HG02885 (cell line): Measurements from ENCODE around the gene CNPY4.

Source experiments
- ATAC-seq: cut with Tn5 transposase; IDR thresholded peaks from one replicate; pipeline ENCODE4 v1.9.1; 2021; ENCODE audit warnings: mild to moderate bottlenecking; ENCODE audit not compliant: unreplicated experiment, poor library complexity

CNPY4 gene

GRCh38 chr7:100091411-100092181 is 27.8 kb upstream of the CNPY4 start:
- no peak for ATAC-seq

GRCh38 chr7:100093054-100093453 is 26.4 kb upstream of the CNPY4 start:
- no peak for ATAC-seq

GRCh38 chr7:100093498-100093897 is 25.9 kb upstream of the CNPY4 start:
- ATAC-seq = no peak

GRCh38 chr7:100093925-100094486 is 25.4 kb upstream of the CNPY4 start:
- no peak for ATAC-seq

- no peak for ATAC-seq
These were observed 24.1 kb upstream of the CNPY4 start for GRCh38 chr7:100095289-100095688.

GRCh38 chr7:100095704-100096103 is 23.7 kb upstream of the CNPY4 start:
- ATAC-seq = no peak

- ATAC-seq = no peak
These were observed 20.5 kb upstream of the CNPY4 start for GRCh38 chr7:100098913-100099312.

GRCh38 chr7:100099452-100099851 is 20.0 kb upstream of the CNPY4 start:
- no peak for ATAC-seq

- ATAC-seq = peak; percentile 72
These were observed 18.9 kb upstream of the CNPY4 start for GRCh38 chr7:100100420-100101015.

GRCh38 chr7:100101016-100101862 is 18.2 kb upstream of the CNPY4 start, which contains the start of the genes AP4M1 and MCM7:
AP4M1 (plus strand) TSS chr7:100101643; CDS start chr7:100101715, 72 bp downstream.
MCM7 (minus strand) TSS chr7:100101397; CDS start chr7:100101294, 103 bp downstream.
- peak; percentile 87 for ATAC-seq

- ATAC-seq = no peak
These were observed 16.2 kb upstream of the CNPY4 start for GRCh38 chr7:100102950-100103840.

GRCh38 chr7:100105534-100105933 is 13.9 kb upstream of the CNPY4 start:
- ATAC-seq = no peak

- no peak for ATAC-seq
These were observed 12.8 kb upstream of the CNPY4 start for GRCh38 chr7:100106633-100107032.

- ATAC-seq = no peak
These were observed 12.2 kb upstream of the CNPY4 start for GRCh38 chr7:100107125-100107737.

GRCh38 chr7:100107890-100108289 is 11.5 kb upstream of the CNPY4 start:
- ATAC-seq = no peak

- no peak for ATAC-seq
These were observed 9.8 kb upstream of the CNPY4 start for GRCh38 chr7:100109521-100110163.

- ATAC-seq = no peak
These were observed 8.3 kb upstream of the CNPY4 start for GRCh38 chr7:100111156-100111555.

- no peak for ATAC-seq
These were observed 7.5 kb upstream of the CNPY4 start for GRCh38 chr7:100111914-100112313.

GRCh38 chr7:100115026-100115425 is 4.4 kb upstream of the CNPY4 start:
- ATAC-seq = no peak
